GM21825 (cell line): ENCODE results near the gene WRNIP1.

Experiments used
- ATAC-seq: cut with Tn5 transposase; IDR thresholded peaks from one replicate; pipeline ENCODE4 v1.9.1; 2021; ENCODE audit warnings: mild to moderate bottlenecking, moderate library complexity; ENCODE audit not compliant: unreplicated experiment

The WRNIP1 gene

DNA sequence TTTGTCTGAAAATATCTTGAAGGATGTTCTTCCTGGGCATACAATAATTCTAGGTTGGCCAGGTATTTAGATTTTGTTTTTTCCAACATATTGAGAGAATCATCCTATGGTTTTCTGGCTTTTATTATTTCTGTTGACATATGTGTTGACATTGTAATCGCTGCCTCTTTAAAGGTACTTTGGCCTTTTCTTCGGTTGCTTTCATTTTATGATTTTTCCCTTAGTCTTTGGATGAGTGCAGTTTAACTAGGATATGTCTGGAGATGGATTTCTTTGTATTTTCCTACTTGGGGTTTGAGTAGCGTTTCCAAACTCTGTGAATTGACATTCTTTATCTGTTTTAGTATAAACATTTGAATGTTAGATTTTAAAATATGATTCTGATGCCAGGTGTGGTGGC lies 65.0 kb downstream of the WRNIP1 start:
- no peak for ATAC-seq

DNA sequence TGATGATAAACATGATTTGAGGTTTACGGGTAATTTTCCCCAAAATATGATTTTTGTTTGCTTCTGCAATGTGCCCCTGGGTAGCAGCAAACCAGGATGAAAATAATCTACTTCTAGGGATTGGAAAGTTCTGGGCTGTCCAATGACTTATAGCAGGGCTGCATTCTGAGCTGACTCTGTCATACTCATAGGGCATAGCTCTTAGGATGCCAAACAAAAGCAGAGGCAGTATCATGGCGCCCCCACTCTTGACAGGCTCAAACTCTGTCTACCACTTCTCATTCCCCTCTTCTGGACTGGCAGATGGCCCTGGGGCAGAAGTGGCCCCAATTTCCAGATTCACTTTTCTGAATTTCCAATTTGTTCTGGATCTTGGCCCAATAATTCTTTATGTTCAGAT lies 66.2 kb downstream of the WRNIP1 start:
- no peak for ATAC-seq

DNA sequence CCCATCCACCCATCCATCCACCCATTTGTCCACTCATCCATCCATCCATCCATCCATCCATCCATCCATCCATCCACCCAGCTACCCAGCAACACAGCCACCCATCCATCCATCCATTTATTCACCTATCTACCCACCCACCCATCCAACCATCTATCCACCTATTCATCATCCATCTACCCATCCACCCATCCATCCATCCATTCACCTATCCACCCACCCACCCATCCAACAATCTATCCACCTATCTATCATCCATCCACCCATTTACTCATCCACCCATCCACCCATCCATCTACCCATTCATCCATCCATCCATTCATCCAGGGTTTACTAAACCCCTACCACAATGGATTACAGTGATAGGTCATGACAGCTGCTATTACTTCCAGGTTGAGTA lies 69.1 kb downstream of the WRNIP1 start:
- ATAC-seq: no peak
